T-helper 1 cell treated with Interleukin-12 subunit alpha and Interleukin-12 subunit beta and Interleukin-4 antibody, amounts not matched to agents 30 μg/mL and 1 μg/mL, for 36 hours (primary cell): ENCODE results near the gene SEC63.
A peak's percentile ranks its signal among the peaks of the same experiment; 100 is the strongest.
"Not testable (repeated sequence)": the region's sequence is repeated elsewhere in the genome, so short reads cannot be mapped to it uniquely, and the experiment has no call there.

ENCODE experiments used
- H3K27ac Mint-ChIP-seq: one replicate; pipeline ENCODE4 v1.8.0; 2021; ENCODE audit warnings: mild to moderate bottlenecking, mixed read lengths
- H3K27me3 Mint-ChIP-seq: one replicate; pipeline ENCODE4 v1.8.0; 2021; ENCODE audit warnings: low read depth, mixed read lengths
- H3K36me3 Mint-ChIP-seq: one replicate; pipeline ENCODE4 v1.8.0; 2021; ENCODE audit warnings: low read depth, mixed read lengths
- H3K4me1 Mint-ChIP-seq: one replicate; pipeline ENCODE4 v1.8.0; 2021; ENCODE audit warnings: low read depth, mixed read lengths
- H3K4me3 Mint-ChIP-seq: one replicate; pipeline ENCODE4 v1.8.0; 2021; ENCODE audit warnings: mild to moderate bottlenecking, moderate library complexity, mixed read lengths
- H3K9me3 Mint-ChIP-seq: one replicate; pipeline ENCODE4 v1.8.0; 2021; ENCODE audit warnings: mixed read lengths

The SEC63 gene

DNA sequence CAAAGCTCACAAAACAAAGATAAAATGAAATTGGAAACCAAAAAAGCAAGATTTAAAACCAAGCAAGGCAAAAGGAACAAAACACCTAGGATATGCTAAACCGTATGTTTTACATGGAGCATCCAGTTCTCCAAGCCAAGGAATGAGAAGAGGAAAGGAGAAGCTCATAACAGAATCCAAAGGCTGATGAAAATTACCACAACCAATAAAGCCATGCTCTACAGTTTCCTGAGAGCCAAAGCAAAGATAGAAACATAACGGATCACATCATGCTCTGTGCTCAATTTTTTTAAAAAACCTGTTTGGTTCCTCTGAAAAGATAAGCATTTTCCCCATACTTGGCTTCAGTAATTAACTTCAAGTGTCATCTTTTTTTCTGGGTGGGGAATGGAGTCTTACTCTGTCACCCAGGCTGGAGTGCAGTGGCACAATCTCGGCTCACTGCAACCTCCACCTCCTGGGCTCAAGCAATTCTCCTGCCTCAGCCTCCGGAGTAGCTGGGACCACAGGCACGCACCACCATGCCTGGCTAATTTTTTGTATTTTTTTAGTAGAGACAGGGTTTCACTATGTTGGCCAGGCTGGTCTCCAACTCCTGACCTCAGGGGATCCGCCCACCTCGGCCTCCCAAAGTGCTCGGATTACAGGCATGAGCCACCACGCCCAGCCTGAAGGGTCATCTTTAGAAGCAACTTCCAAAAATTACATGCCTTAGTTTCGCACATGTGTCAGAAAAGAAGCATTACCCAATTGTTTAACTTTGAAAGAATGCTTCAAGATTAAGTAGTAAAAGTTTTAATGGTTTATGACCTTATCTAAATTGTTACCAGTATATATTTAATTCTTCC lies 31.1 kb downstream of the SEC63 start:
- H3K9me3 Mint-ChIP-seq, H3K27ac Mint-ChIP-seq, H3K4me3 Mint-ChIP-seq, H3K4me1 Mint-ChIP-seq, H3K27me3 Mint-ChIP-seq: not testable (repeated sequence)
- H3K36me3 Mint-ChIP-seq = peaks cover 20% of the 10 kb centered on the region

DNA sequence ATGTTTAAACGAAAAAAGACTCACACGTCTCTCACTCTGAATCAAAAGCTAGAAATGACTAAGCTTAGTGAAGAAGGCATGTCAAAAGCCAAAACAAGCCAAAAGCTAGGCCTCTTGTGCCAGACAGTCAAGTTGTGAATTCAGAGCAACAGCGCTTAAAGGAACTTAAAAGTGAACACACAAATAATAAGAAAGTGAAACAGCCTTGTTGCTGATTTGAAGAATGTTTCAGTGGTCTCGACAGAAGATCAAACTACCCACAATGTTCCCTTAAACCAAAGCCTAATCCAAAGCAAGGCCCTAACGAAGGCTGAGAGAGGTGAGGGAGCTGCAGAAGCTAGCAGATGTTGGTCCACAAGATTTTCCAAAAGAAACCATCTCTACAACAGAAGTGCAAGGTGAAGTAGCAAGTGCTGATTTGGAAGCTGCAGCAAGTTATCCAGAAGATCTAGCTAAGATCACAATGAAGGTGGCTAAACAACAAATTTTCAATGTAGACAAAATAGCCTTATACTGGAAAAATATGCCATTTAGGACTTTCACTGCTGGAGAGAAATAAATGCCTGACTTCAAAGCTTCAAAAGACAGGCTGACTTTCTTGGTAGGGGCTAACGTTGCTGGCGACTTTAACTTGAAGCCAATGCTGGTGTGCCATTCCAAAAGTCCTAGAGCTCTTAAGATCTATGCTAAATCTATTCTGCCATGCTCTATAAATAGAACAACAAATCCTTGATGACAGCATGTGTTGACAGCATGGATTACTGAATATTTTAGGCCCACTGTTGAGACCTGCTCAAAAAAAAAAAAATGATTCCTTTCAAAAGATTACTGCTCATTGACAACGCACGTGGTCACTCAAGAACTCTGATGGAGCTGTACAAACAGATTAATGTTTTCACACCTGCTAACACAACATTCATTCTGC lies 40.3 kb downstream of the SEC63 start:
- no peaks in the 10 kb centered on the region for H3K27me3 Mint-ChIP-seq

DNA sequence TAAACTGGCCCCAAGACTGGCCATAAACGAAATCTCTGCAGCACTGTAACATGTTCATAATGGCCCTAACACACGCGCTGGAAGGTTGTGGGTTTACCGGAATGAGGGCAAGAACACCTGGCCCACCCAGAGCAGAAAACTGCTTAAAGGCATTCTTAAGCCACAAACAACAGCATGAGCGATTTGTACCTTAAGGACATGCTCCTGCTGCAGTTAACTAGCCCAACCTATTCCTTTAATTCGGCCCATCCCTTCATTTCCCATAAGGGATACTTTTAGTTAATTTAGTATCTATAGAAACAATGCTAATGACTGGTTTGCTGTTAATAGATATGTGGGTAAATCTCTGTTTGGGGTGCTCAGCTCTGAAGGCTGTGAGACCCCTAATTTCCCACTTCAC lies 41.0 kb downstream of the SEC63 start:
- Mint-ChIP-seq H3K9me3 (peaks cover 24% of the 10 kb centered on the region), H3K36me3 (peaks cover 60% of the 10 kb centered on the region), H3K4me1 (peaks cover 11% of the 10 kb centered on the region)
- H3K27ac Mint-ChIP-seq, H3K27me3 Mint-ChIP-seq, H3K4me3 Mint-ChIP-seq: not testable (repeated sequence)

More for the DNA sequence above, 40.3 kb downstream of the SEC63 start:
- no peak overlapping the region for H3K27ac Mint-ChIP-seq
- H3K4me3 Mint-ChIP-seq = no peak overlapping the region
- peaks cover 24% of the 10 kb centered on the region for H3K9me3 Mint-ChIP-seq
- peaks cover 11% of the 10 kb centered on the region for H3K4me1 Mint-ChIP-seq
- peaks cover 62% of the 10 kb centered on the region for H3K36me3 Mint-ChIP-seq

- Mint-ChIP-seq H3K27ac (no peak overlapping the region), H3K4me1 (peaks cover 7% of the 10 kb centered on the region), H3K4me3 (no peak overlapping the region), H3K9me3 (peaks cover 2% of the 10 kb centered on the region), H3K27me3 (no peaks in the 10 kb centered on the region), H3K36me3 (peaks cover 42% of the 10 kb centered on the region)
Measured at GRCh38 chr6:107911692-107912091, 46.3 kb downstream of the SEC63 start.

DNA sequence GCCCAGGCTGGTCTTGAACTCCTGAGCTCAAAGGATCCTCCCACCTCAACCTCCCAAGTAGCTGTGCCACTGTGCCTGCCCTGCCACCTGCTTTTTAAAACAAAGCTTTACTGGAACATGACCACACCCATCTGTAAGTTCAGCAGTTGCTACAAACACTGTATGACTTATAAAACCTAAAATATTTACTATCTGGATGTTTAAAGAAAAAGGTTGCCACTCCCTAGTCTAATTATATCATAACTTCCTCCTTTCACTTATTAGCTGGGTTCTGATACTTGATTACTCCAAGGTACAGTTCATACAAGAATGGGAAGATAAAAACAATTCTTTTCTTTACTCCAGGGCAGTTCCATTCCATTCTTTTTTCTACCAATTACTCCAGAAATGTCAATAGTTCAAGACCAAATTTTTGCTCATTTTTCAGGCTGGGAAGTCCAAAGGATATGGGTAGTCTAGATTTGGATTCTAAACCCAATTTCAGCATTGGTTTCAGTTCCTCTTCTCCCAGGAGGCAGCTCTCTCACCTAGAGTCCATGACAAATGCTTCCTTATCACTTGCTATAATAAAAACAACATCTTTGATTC lies 63.1 kb downstream of the SEC63 start:
- Mint-ChIP-seq H3K4me3 (no peak overlapping the region), H3K36me3 (peaks cover 54% of the 10 kb centered on the region), H3K4me1 (peaks cover 5% of the 10 kb centered on the region), H3K27ac (peak overlapping the region; percentile 39), H3K9me3 (peaks cover 4% of the 10 kb centered on the region), H3K27me3 (no peaks in the 10 kb centered on the region)

GRCh38 chr6:107890431-107890830 lies 67.6 kb downstream of the SEC63 start:
- peaks cover 22% of the 10 kb centered on the region for H3K9me3 Mint-ChIP-seq
- H3K4me1 Mint-ChIP-seq, H3K27me3 Mint-ChIP-seq, H3K27ac Mint-ChIP-seq, H3K4me3 Mint-ChIP-seq: not testable (repeated sequence)
- H3K36me3 Mint-ChIP-seq = peaks cover 69% of the 10 kb centered on the region

GRCh38 chr6:107885950-107886349 lies 72.1 kb downstream of the SEC63 start:
- not testable (repeated sequence) for H3K27me3 Mint-ChIP-seq, H3K4me1 Mint-ChIP-seq, H3K4me3 Mint-ChIP-seq, H3K27ac Mint-ChIP-seq
- H3K36me3 Mint-ChIP-seq = peaks cover 42% of the 10 kb centered on the region
- peaks cover 19% of the 10 kb centered on the region for H3K9me3 Mint-ChIP-seq

- Mint-ChIP-seq H3K36me3 (peaks cover 23% of the 10 kb centered on the region), H3K4me1 (no peaks in the 10 kb centered on the region)
Measured at GRCh38 chr6:107879941-107880340, 78.1 kb downstream of the SEC63 start.

GRCh38 chr6:107877968-107878367 lies 80.0 kb downstream of the SEC63 start:
- Mint-ChIP-seq H3K4me3 (no peak overlapping the region), H3K4me1 (peaks cover 2% of the 10 kb centered on the region), H3K27ac (no peak overlapping the region), H3K27me3 (no peaks in the 10 kb centered on the region), H3K9me3 (no peaks in the 10 kb centered on the region), H3K36me3 (peaks cover 28% of the 10 kb centered on the region)

More at GRCh38 chr6:107879941-107880340, 78.1 kb downstream of the SEC63 start:
- Mint-ChIP-seq H3K27ac (no peak overlapping the region), H3K4me3 (no peak overlapping the region), H3K27me3 (no peaks in the 10 kb centered on the region), H3K9me3 (no peaks in the 10 kb centered on the region)

DNA sequence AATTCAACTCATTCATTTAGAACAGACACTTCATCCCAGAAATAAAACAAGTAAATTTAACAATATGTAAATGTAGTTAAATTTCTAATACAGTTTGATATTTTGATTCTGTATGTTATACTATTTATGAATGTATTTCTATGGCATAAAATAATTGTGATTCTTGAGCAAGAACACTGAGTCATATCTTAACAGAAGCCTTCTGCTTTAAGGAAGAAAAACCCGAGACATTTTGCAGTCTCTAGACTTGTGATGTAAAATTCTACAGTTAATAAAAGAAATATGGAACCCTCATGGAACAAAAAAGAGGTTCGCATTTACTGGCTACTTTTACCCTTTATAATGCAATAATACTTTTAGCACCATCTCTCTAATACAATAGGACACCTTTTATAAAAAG lies 86.0 kb downstream of the SEC63 start:
- Mint-ChIP-seq H3K36me3 (peaks cover 29% of the 10 kb centered on the region), H3K9me3 (no peaks in the 10 kb centered on the region), H3K4me3 (no peak overlapping the region), H3K4me1 (peaks cover 8% of the 10 kb centered on the region), H3K27ac (no peak overlapping the region), H3K27me3 (no peaks in the 10 kb centered on the region)

DNA sequence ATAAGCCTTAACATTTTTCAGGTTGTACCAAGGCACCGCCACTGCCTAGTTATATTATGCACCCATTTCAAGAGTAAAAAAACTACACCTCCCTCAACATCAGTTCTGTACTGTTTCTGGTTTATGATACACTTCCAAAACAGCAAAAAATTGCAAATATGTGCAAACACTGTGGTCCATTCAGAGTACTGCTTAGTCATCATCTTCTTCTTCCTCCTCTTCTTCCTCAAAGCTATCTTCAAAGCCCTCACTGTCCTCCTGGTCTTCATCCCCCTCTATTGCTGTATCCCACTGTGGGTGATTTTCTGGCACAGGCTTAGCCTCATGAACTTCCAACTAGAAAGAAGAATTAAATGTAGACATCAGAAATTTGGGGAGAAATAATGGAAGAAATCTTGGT lies 86.5 kb downstream of the SEC63 start:
- not testable (repeated sequence) for H3K4me1 Mint-ChIP-seq, H3K27me3 Mint-ChIP-seq, H3K9me3 Mint-ChIP-seq, H3K27ac Mint-ChIP-seq, H3K4me3 Mint-ChIP-seq
- H3K36me3 Mint-ChIP-seq = peaks cover 29% of the 10 kb centered on the region

GRCh38 chr6:107871016-107871415 lies 87.0 kb downstream of the SEC63 start:
- peaks cover 9% of the 10 kb centered on the region for H3K4me1 Mint-ChIP-seq
- no peaks in the 10 kb centered on the region for H3K9me3 Mint-ChIP-seq
- H3K4me3 Mint-ChIP-seq = no peak overlapping the region
- peaks cover 27% of the 10 kb centered on the region for H3K36me3 Mint-ChIP-seq
- H3K27ac Mint-ChIP-seq = no peak overlapping the region
- H3K27me3 Mint-ChIP-seq = no peaks in the 10 kb centered on the region

GRCh38 chr6:107870381-107870780 lies 87.6 kb downstream of the SEC63 start:
- peaks cover 9% of the 10 kb centered on the region for H3K4me1 Mint-ChIP-seq
- H3K36me3 Mint-ChIP-seq = peaks cover 25% of the 10 kb centered on the region
- H3K4me3 Mint-ChIP-seq = no peak overlapping the region
- H3K27me3 Mint-ChIP-seq = no peaks in the 10 kb centered on the region
- no peaks in the 10 kb centered on the region for H3K9me3 Mint-ChIP-seq
- H3K27ac Mint-ChIP-seq = no peak overlapping the region

- Mint-ChIP-seq H3K36me3 (peaks cover 22% of the 10 kb centered on the region), H3K4me3 (no peak overlapping the region), H3K9me3 (no peaks in the 10 kb centered on the region), H3K27me3 (no peaks in the 10 kb centered on the region), H3K4me1 (peaks cover 9% of the 10 kb centered on the region), H3K27ac (no peak overlapping the region)
Measured at GRCh38 chr6:107869871-107870270, 88.1 kb downstream of the SEC63 start.
